Measurements from ENCODE around the gene TPGS1.
A peak's percentile ranks its signal among the peaks of the same experiment; 100 is the strongest.

Gene TPGS1

DNA sequence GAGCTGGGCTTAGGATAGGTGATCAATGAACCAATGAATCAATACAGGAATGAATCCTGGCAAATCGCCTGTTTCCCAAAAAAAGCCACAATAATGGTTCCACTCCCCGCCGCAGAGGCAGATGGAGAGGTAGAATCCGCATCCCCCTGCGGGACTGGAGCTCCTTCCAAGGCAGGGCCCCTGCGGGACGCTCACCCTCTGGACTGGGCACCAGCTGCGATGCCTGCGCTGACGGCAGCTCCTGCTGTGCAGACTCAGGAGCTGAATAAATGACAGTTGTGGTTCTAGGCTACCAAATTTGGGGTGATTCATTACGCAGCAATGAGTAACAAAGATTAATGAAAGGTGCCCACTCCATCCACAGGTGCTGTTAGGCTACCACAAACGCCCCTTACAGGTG lies 15.4 kb downstream of the TPGS1 start:
- no peak for ATAC-seq

- no peak for ATAC-seq
Measured at GRCh38 chr19:524062-524674, 16.9 kb downstream of the TPGS1 start.

DNA sequence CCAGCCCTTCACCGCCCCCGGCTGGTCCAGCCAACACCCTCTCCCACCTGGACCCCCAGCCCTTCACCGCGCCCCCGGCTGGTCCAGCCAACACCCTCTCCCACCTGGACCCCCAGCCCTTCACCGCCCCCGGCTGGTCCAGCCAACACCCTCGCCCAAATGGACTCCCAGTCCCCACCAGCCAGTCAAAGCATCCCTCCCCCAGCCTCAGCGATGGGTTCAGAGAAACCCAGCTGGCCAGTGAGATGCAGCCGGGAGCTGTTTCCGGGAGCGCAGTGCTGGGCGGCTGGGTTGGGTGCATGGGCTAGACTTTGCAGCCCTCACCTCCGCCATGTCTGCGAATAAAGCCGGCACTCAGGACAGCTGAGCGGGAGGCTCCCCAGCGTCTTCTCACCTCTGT lies 17.7 kb downstream of the TPGS1 start:
- ATAC-seq = no peak

GRCh38 chr19:525857-526419 lies 18.6 kb downstream of the TPGS1 start:
- no peak for ATAC-seq

GRCh38 chr19:530134-531008 lies 23.1 kb downstream of the TPGS1 start:
- no peak for ATAC-seq

GRCh38 chr19:531009-531752 lies 23.9 kb downstream of the TPGS1 start:
- peak; percentile 70 to 74 for ATAC-seq

GRCh38 chr19:531753-532560 lies 24.7 kb downstream of the TPGS1 start, which contains the start of gene CDC34:
CDC34 (plus strand) TSS chr19:531760; CDS start chr19:531932, 172 bp downstream.
- peak; percentile 19 to 23 for ATAC-seq

GRCh38 chr19:532561-533363 lies 25.5 kb downstream of the TPGS1 start:
- ATAC-seq = no peak

- ATAC-seq = no peak
Measured at GRCh38 chr19:533364-534058, 26.2 kb downstream of the TPGS1 start.

DNA sequence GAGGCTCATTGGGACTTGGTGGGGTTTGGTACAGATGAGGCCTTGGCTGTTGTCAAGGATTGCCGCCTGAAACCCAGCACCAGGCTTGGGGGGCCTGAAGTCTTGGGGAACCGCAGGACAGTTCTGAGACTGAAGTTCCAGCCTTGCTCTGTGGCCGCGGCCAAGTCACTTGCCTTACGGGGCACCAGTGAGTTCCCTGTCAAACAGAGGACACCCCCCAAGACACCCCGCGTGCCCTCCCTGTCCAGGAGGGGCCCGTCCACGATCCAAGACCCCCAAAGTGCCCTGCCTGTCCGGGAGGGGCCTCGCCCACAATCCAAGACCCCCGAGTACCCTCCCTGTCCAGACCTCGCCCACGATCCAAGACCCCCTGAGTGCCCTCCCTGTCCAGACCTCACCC lies 26.8 kb downstream of the TPGS1 start:
- ATAC-seq = no peak

DNA sequence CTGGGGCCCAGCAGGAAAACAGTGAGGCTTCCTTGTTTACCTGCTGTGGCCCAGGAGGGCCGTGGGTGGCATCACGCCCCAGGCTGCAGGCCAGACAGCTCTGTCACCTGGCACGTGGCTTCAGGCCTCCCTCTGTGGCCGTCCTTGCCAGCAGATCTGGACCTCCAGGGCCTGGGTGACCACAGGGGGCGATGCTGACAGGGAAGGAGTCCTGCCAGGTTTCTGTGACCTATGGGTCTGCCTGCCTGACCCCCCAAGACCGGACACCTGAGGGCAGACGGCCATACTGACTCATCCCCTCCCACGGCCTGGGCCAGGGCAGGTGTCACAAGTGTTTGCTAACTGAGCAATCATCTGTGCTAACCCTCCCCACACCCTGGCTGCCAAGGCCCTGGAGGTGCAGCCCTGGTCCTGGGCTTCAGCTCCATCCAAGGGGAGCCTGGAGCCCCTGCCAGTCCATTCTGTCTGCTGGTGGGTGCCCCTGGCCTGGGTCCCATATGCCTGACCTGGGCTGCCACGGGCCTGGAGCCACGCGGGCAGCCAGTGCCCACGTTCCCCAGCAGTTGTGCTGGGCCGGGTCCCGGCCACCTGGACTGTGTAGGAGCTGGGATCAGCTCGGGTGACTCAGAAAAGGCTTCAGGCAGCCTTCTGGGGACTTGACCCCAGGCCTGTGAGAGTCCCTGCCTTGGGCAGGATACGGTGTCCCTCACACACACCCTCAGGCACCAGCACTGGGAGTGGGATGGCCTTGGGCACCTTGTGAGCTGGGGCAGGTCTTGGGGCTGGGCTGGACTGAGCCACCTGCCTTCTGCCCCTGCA lies 27.9 kb downstream of the TPGS1 start:
- no peak for ATAC-seq

DNA sequence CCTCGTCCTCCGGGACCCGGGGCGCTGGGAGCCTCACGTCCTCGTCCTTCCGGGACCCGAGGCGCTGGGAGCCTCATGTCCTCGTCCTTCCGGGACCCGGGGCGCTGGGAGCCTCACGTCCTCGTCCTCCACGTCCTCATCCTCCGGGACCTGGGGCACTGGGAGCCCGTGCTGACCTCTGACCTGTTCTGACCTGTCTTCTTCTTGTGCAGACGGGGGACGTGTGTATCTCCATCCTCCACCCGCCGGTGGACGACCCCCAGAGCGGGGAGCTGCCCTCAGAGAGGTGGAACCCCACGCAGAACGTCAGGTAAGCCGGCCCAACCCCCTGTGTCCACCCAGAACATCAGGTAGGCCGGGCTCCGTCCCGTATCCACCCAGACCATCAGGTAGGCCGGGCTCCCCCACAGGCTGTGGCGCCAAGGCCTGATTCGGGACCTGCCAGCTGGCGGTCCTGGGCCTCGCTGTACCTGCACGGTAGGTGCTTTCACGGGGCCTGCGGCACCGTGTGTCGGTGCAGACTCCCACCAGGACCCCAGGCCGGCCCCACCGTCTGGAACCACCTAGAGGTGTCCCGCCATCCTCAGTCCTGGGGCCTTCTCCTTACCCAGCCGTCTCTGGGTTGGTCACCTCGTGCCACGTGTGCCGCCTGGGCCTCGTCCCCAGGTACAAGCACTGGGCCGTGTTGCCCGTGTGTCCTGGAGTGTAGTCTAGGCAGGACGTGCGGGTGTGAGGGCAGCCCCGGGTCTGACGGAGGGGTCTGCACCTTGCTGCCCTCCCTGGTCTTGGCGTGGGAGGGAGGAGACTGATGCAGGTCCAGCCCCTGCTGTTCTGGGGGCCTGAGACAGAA lies 29.0 kb downstream of the TPGS1 start:
- ATAC-seq = no peak

GRCh38 chr19:536881-537404 lies 29.6 kb downstream of the TPGS1 start:
- no peak for ATAC-seq

DNA sequence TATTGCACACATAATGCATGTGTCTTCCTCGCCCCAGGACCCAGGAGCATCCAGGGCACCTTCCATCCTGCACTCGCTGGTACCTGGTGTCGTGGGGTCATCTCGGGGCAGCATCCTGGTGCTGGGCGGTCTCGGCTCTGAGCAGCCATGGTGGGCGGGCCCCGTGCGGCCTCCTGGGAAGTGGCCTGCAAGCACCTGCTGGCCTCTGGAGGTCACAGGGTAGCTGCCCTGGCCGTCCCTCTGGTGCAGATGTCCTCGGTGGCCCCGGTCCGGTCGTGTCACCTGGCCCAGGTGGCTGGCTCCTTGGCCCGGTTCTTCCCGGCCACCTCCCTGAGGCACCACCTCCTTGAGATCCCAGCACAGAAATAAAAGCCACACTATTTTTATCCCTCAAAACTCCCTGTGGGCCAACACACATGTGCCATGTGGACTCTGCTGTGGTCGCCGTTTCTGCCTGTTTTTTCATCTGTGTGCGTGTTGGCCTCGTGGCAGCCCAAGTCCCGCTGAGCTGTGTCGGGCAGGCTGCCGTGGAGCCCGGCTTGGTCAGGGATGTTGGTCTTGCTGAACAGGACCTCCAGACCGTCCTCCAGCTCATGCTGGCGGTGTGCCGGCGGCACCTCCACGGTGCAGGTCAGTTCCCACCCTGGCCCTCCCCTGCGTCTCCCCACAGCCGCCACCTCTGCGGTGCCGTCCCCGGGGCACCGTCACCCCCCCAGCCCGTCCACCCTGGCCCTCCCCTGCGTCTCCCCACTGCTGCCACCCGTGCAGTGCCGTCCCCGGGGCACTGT lies 31.5 kb downstream of the TPGS1 start:
- no peak for ATAC-seq

- no peak for ATAC-seq
Measured at GRCh38 chr19:539429-540030, 32.2 kb downstream of the TPGS1 start.

- ATAC-seq = no peak
Measured at GRCh38 chr19:540867-541637, 33.8 kb downstream of the TPGS1 start.
